GM12801 (cell line): Measurements from ENCODE around the gene WDR81.

Experiments used
- CTCF ChIP-seq: IDR thresholded peaks from one replicate; pipeline ENCODE4 v1.5.1; 2011; ENCODE audit warnings: control low read depth; ENCODE audit not compliant: insufficient read length; ENCODE audit errors: extremely low read depth

Gene WDR81

GRCh38 chr17:1730326-1731193, 6.1 kb downstream of the WDR81 start:
- no peak for TF ChIP-seq CTCF

GRCh38 chr17:1731194-1731506, 6.6 kb downstream of the WDR81 start:
- TF ChIP-seq CTCF, result no peak

GRCh38 chr17:1732241-1732832, 7.8 kb downstream of the WDR81 start:
- TF ChIP-seq CTCF, result no peak

GRCh38 chr17:1732833-1733321, 8.4 kb downstream of the WDR81 start:
- no peak for TF ChIP-seq CTCF

- no peak for TF ChIP-seq CTCF
Measured at GRCh38 chr17:1733759-1734158, 9.3 kb downstream of the WDR81 start.

GRCh38 chr17:1735418-1735817, 10.9 kb downstream of the WDR81 start:
- TF ChIP-seq CTCF, result no peak

- TF ChIP-seq CTCF, result no peak
Measured at GRCh38 chr17:1735834-1736347, 11.4 kb downstream of the WDR81 start.
